Activated CD4-positive, alpha-beta T cell treated with anti-CD3 and anti-CD28 coated beads, Interleukin-10, Interleukin-2, amounts not matched to agents 100 ng/mL and 50 ng/mL, durations not matched to agents 16 hours and 8 hours (primary cell): ENCODE measurements around the gene TAOK1.
"Not testable (repeated sequence)": the region's sequence is repeated elsewhere in the genome, so short reads cannot be mapped to it uniquely, and the experiment has no call there.

Experiments used
- DNase-seq: peaks from one replicate; pipeline ENCODE4 v3.0.0-alpha.2; 2020

The TAOK1 gene

GRCh38 chr17:29449865-29450671 is 59.9 kb downstream of the TAOK1 start:
- DNase-seq, result no peak

- no peak for DNase-seq
Observed at GRCh38 chr17:29451121-29451742, 61.1 kb downstream of the TAOK1 start.

DNA sequence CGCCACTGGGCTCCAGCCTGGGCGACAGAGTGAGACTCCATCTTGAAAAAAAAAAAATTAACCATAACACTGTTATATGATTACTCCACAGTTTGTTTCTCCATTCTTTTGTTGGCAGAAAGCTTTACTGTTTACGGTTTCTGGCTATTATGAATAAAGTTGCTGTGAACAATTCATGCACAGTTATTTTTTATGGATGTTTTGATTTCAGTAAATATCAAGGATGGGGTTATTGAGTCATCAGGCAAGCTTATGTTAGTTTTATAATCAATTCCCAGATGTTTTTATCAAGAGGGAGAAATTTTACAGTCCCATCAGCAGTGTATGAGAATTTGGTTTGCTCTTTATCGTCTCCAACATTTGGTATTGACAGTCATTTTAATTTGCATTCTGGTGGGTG is 67.9 kb downstream of the TAOK1 start:
- no peak for DNase-seq

DNA sequence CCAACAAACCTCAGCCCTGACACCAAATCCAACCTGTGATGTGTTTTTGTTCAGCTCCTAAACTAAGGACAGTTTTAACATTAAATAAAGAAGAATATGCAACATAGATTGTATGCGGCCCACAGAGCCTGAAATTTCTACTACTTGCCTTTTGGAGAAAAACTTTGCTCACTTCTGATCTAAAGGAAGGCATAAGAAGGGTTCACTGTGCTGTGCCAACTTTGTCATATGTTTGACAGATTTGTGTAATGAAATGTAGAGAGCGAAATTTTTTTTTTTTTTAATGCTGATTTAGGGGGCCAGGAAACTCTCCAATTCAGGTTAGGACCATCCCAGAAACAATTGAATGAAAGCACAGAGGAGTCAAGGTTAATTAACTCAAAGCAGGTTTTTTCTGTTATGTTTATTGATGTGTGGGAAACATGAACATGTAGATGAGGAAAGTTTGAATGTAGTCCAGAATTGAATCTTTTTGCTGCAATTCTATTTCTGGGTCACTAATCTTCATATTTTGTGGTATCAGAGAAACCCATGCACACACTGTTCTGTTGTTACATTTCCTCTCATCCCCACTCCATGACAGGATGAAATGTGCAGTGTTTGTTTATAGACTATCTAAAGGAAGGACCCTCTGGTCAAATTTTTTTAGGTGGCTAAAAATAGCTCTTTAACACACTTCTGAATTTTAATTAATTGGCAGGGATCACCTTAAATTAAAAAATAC is 71.5 kb downstream of the TAOK1 start:
- DNase-seq, result no peak

DNA sequence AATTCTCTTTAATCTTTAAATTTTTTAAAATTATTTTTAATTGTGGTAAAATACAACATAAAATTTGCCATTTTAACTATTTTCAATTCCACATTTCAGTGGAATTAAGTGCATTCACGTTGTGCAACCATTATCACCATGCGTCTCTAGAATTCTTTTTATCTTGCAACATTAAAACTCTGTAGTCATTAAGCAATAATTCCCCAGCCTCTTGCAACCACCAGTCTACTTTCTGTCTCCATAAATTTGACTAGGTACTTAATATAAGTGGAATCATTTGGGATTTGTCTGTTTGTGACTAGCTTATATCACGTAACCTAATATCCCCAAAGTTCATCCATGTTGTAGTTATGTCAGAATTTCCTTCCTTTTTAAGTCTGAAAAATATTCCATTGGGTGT is 79.1 kb downstream of the TAOK1 start:
- DNase-seq, result no peak

GRCh38 chr17:29473437-29473836 is 83.3 kb downstream of the TAOK1 start:
- DNase-seq, result not testable (repeated sequence)

- DNase-seq, result no peak
Observed at GRCh38 chr17:29474297-29474696, 84.1 kb downstream of the TAOK1 start.

- DNase-seq, result no peak
Observed at GRCh38 chr17:29475891-29476290, 85.7 kb downstream of the TAOK1 start.

- DNase-seq, result not testable (repeated sequence)
Observed at GRCh38 chr17:29480249-29480928, 90.2 kb downstream of the TAOK1 start.

GRCh38 chr17:29483503-29483902 is 93.3 kb downstream of the TAOK1 start:
- DNase-seq, result no peak

- DNase-seq, result no peak
Observed at GRCh38 chr17:29495011-29495410, 104.8 kb downstream of the TAOK1 start.

GRCh38 chr17:29504711-29505110 is 114.5 kb downstream of the TAOK1 start:
- no peak for DNase-seq

DNA sequence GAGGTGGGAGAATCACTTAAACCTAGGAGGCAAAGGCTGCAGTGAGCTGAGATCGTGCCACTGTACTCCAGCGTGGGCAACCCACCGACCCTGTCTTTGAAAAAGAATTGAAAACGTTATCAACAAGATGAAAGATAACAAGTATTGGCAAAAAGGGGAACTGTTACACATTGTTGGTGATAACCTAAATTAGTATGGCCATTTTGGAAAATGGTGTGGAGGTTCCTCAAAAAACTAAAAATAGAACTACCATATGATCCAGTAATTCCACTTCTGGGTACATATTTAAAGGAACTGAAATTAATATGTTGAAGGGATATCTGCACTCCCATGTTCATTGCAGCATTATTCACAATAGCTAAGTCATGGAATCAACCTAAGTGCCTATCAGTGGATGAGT is 115.7 kb downstream of the TAOK1 start:
- no peak for DNase-seq

GRCh38 chr17:29510953-29511352 is 120.8 kb downstream of the TAOK1 start:
- DNase-seq, result no peak

GRCh38 chr17:29514792-29515191 is 124.6 kb downstream of the TAOK1 start:
- no peak for DNase-seq

GRCh38 chr17:29518359-29518758 is 128.2 kb downstream of the TAOK1 start:
- DNase-seq, result no peak

- no peak for DNase-seq
Observed at GRCh38 chr17:29524692-29525091, 134.5 kb downstream of the TAOK1 start.

DNA sequence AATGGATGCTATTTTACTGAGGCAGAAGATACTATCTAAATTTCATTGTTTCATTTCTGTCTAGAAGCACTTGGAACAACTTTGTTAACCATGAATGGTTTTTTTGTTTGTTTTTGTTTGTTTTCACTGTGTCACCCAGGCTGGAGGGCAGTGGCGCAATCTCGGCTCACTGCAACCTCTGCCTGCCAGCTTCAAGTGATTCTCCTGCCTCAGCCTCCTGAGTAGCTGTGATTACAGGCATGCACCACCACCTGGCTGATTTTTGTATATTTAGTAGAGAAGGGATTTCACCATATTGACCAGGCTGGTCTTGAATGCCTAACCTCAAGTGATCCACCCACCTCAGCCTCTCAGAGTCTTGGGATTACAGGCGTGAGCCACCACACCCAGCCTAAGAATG is 136.2 kb downstream of the TAOK1 start:
- no peak for DNase-seq

- DNase-seq, result no peak
Observed at GRCh38 chr17:29533976-29534375, 143.8 kb downstream of the TAOK1 start.

- no peak for DNase-seq
Observed at GRCh38 chr17:29544066-29544465, 153.9 kb downstream of the TAOK1 start.

DNA sequence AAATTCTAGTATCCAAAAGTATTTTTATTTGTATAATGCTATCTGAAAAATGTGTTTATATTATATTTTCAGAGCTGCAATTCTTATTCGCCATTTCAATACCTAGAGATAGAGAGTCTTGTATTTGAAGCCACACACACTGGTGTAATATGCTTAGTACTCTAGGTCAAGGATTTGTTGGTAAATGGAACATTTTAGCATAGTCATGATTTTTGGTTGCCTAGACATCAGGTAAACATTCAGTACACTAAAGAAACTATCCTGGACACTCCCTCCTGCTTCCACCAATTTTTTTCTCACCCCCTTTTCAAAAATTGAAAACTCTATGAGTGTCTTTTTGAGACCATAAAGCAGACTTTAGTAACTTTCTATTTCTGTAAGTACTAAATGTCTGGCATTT is 155.9 kb downstream of the TAOK1 start:
- no peak for DNase-seq

- no peak for DNase-seq
Observed at GRCh38 chr17:29546830-29547229, 156.7 kb downstream of the TAOK1 start.

DNA sequence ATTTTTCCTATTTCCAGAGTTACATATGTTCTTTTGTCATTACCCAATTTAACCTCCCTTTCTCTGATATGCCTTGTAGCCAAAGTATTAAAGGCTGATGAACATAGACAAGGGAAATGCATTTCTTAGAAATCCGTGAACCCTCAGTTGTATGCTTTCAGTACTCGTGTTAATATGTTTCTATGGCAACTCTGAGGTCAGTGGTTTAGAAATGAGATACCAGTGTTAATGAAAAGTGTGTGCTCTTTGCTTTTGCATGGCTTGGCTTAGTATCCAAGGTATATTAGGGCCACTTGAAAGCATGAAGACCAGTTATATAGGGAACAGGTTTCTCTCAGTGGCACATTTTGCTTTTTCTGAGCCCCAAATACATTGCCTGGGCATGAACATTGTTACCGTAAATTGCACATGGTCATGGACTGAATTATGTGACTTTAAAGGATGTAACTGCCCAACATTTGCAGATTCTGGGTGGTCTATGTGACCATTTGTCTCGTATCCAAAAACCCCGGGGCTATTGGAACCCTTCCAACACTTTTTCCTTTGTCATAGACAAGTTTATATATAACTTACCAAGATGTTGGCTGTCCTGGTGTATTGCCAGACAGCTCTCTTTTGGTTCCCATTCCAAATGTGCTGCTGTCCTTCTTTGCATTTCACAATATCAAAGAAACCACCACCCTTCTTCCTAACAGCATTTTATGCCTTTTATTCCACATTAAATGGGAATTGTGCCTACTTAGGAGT is 159.2 kb downstream of the TAOK1 start:
- DNase-seq, result peak; percentile 63
